DND-41 (cell line): ENCODE measurements around the gene UBL3.

ENCODE experiments used
- EZH2 ChIP-seq: IDR thresholded peaks from 3 replicates; pipeline ENCODE4 v1.6.1; 2012; ENCODE audit warnings: borderline replicate concordance, low read depth, mild to moderate bottlenecking, moderate library complexity, low read length, inconsistent platforms; ENCODE audit not compliant: severe bottlenecking
- TF ChIP-seq, protein P1 (sequence below): IDR thresholded peaks from 2 replicates; pipeline ENCODE4 v1.5.1; 2012; ENCODE audit warnings: borderline replicate concordance, low read length, moderate library complexity, mild to moderate bottlenecking; ENCODE audit not compliant: poor library complexity, severe bottlenecking; ENCODE audit errors: extremely low read depth

DNA sequence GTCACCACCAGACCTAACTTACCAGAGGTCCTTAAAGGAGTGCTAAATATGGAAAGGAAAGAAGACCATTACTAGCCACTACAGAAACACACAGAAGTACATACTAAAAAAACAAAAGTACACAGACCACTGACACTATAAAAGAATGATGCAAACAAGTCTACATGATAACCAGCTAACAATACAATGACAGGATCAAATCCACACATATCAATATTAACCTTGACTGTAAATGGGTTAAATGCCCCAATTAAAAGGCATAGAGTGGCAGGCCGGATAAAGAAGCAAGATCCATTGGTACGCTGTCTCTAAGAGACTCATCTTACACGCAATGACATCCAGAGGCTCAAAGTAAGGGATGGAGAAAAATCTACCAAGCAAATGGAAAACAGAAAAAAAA, 47.2 kb downstream of the UBL3 start:
- TF ChIP-seq, protein P1, sequence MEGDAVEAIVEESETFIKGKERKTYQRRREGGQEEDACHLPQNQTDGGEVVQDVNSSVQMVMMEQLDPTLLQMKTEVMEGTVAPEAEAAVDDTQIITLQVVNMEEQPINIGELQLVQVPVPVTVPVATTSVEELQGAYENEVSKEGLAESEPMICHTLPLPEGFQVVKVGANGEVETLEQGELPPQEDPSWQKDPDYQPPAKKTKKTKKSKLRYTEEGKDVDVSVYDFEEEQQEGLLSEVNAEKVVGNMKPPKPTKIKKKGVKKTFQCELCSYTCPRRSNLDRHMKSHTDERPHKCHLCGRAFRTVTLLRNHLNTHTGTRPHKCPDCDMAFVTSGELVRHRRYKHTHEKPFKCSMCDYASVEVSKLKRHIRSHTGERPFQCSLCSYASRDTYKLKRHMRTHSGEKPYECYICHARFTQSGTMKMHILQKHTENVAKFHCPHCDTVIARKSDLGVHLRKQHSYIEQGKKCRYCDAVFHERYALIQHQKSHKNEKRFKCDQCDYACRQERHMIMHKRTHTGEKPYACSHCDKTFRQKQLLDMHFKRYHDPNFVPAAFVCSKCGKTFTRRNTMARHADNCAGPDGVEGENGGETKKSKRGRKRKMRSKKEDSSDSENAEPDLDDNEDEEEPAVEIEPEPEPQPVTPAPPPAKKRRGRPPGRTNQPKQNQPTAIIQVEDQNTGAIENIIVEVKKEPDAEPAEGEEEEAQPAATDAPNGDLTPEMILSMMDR: no peak
- TF ChIP-seq EZH2: no peak
